GM18507 (cell line): ENCODE results near the gene TNRC6B.
"Not testable (repeated sequence)": the region's sequence is repeated elsewhere in the genome, so short reads cannot be mapped to it uniquely, and the experiment has no call there.

Experiments
- DNase-seq: peaks from one replicate; pipeline ENCODE4 v3.0.0; 2011; ENCODE audit warnings: low read depth; ENCODE audit not compliant: insufficient read length; ENCODE audit errors: extremely low spot score
- FAIRE-seq: peaks from 2 replicates; lab custom pipeline; 2011; peaks lifted over from hg19 to GRCh38; lab: Jason Lieb, UNC

Gene TNRC6B, protein sequence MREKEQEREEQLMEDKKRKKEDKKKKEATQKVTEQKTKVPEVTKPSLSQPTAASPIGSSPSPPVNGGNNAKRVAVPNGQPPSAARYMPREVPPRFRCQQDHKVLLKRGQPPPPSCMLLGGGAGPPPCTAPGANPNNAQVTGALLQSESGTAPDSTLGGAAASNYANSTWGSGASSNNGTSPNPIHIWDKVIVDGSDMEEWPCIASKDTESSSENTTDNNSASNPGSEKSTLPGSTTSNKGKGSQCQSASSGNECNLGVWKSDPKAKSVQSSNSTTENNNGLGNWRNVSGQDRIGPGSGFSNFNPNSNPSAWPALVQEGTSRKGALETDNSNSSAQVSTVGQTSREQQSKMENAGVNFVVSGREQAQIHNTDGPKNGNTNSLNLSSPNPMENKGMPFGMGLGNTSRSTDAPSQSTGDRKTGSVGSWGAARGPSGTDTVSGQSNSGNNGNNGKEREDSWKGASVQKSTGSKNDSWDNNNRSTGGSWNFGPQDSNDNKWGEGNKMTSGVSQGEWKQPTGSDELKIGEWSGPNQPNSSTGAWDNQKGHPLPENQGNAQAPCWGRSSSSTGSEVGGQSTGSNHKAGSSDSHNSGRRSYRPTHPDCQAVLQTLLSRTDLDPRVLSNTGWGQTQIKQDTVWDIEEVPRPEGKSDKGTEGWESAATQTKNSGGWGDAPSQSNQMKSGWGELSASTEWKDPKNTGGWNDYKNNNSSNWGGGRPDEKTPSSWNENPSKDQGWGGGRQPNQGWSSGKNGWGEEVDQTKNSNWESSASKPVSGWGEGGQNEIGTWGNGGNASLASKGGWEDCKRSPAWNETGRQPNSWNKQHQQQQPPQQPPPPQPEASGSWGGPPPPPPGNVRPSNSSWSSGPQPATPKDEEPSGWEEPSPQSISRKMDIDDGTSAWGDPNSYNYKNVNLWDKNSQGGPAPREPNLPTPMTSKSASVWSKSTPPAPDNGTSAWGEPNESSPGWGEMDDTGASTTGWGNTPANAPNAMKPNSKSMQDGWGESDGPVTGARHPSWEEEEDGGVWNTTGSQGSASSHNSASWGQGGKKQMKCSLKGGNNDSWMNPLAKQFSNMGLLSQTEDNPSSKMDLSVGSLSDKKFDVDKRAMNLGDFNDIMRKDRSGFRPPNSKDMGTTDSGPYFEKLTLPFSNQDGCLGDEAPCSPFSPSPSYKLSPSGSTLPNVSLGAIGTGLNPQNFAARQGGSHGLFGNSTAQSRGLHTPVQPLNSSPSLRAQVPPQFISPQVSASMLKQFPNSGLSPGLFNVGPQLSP (N-terminal part only)

DNA sequence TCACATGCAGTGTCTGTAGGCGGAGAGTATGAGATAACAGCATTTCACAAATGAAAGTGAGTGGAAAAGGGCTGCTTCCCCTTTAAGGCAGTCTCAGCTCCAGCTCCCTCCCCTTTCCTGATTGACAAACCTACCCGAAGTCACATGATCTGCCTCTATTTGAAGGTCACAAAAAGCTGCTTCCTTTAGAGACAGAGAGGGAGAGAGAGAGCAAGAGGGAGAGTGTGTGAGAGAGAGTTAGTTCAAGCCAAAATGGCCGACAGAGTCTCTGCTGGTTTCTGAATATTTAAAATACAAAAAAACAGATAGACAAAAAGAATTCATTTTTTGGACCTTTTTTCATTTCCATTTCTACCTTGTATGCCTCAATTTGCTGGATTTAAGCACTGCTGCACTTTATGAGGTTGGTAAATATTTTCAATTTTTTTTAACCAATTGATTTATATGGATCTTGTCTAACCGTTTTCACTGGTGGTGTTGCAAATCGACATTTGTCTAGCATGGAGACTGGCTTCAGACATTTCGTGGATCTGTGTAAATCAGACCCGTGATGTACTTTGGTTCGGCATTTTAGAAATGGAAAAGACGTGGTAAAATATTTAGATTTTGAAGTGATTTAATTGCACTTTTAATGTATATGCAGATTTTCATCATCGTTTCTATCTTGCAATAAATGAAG is at the start of gene TNRC6B:
Gene TNRC6B, plus strand, starts transcription at position 188 of the 679 bp plus-strand sequence. Its CDS starts 211 bp downstream, at position 399.
- peak; percentile 99 for FAIRE-seq

DNA sequence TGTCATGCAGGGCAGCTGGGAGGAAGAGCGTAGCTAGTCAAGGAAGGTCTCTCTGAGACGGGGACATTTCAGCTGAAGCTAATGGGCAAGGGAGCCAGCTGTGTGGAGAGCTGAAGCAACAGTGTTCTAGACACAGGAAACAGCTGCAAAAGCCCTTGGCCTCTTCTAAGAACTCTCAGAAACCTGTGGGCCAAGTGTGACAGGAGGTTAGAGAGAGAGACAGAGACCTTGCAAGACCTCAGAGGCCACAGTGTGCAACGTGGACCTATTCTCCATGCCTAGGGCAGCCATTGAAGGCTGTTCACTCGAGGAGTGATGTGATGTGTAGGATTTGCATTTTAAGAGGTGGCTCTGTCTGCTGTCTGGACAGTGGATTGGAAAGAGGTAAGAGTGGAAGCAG is 48.7 kb upstream of the TNRC6B start:
- FAIRE-seq (peak; percentile 59), DNase-seq (no peak)

More for the DNA sequence above, at the start of gene TNRC6B:
- DNase-seq: peak; percentile 65

DNA sequence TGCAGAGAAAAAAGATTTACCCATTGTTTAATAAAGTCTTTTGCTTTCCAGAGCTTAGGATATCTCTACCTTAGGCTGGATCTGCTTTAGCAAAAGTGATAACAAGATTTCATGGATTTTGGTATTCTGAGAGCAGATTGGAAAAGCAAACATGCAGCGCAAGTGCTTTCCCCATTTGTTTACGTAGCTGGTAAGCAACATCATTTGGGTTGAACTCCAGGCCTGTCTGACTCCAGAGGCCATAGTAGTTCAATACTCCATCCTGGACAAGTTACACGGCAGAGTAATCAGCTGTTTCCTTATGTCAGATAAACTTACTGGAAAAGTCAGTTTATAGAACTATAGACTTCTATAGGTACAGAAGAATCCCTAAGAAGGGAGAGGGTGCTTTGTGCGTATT is 40.6 kb upstream of the TNRC6B start:
- DNase-seq (no peak), FAIRE-seq (no peak)

DNA sequence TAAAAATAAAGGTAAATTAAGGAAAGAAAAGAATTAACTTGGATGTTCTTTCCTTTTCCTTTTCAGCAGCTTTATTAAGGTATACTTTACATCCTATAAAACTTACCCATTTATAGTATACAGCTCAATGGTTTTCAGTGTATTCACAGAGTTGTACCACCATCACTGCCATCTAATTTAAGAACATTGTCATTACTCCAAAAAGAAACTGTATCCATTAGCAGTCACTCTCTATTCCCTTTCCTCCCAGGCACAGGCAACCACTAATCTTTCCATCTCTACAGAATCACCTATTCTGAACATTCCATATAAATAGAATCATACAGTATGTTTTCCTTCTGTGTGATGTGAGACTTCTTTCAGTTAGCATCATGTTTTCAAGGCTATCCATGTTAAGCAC is 38.9 kb upstream of the TNRC6B start:
- DNase-seq (no peak), FAIRE-seq (no peak)

DNA sequence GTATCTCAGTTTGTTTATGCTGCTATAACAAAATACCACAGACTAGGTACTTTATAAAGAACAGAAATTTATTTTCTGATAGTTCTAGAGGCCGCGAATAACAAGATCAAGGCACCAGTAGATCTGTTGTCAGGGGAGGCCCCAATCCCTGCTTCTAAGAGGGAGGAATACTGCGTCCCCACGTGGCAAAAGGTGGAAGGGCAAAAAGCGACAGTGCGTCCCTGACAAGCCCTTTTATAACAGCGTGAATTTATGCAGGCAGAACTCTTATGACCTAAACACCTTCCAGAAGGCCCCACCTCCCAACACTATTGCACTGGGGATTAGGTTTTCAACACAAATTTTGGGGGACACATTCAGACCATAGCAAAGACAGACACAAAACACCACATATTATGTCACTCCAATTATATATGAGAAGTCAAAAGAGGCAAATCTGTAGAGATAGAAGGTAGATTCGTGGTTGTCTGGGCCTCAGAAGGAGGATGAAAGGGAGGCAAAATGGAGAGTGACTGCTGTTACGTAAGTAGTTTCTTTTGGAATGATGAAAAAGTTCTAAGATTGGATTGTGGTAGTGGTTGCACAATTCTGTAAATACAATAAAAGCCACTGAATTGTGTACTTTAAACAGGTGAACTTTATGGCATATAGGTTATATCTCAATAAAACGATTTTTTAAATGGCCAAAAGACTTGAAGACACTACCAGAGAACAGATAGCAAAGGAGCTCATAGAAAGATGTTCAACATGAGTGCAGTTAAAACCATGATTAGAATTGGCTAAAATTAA is 30.1 kb upstream of the TNRC6B start:
- no peak for DNase-seq
- no peak for FAIRE-seq

DNA sequence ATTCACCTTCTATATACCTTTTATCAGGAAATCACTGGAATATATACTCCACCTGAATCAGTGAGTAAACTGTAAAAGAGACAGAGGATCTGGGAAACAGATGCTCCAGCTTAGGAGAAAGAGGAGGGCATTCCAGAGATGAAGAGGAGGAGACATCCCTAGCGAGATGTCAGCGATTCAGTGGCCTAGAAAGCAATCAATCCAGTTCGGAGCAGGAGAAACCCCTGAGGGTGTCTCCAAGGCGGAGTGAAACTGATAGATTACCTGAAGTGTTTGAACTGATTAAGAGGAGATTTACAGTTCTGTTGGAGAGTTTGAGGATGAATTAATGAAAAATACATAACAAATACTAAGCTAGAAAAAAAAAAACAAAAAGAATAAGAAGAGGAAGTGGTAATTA is 24.5 kb upstream of the TNRC6B start:
- FAIRE-seq (no peak), DNase-seq (no peak)

DNA sequence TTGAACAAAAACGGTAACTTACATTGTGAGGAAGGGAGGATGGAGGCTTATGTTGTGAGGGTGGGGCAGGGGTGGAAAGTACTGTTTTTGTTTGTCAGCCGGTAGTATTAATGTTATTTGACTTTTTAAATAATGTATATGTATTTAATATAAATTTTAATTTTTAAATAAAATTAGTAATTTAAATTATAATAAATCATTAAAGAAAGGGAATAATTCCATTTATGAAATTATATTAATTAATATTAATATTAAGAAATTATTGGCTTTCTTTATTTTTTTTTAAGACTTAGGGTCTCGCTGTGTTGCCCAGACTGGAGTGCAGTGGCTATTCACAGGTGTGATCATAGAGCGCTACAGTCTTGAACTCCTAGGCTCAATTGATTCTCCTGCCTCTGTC is 24.0 kb upstream of the TNRC6B start:
- FAIRE-seq: no peak

DNA sequence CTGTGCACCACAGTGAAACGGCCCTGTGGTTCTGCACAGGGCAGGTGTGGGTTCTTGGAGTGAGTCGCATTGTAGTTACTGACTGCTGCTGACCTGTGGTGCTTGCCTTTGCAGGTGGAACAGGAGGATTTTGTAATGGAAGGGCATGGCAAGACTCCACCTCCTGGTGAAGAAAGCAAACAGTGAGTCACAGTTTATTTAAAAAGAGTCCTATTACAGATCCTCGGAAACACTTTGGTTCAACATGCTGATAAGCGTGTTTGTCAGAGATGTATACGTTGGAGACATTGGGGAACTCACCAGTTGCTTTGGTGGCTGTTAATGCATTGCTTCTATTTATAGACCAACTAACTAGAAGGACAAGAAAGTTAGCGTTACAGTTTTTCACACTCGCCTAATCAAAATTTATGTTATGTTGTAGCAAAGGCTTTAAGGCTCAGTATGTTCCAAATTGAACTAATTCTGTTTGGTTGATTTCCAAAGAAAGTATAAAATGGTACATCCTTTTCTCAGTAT is 21.7 kb upstream of the TNRC6B start:
- no peak for DNase-seq
- FAIRE-seq: no peak

More for the DNA sequence above, 24.0 kb upstream of the TNRC6B start:
- DNase-seq: no peak

DNA sequence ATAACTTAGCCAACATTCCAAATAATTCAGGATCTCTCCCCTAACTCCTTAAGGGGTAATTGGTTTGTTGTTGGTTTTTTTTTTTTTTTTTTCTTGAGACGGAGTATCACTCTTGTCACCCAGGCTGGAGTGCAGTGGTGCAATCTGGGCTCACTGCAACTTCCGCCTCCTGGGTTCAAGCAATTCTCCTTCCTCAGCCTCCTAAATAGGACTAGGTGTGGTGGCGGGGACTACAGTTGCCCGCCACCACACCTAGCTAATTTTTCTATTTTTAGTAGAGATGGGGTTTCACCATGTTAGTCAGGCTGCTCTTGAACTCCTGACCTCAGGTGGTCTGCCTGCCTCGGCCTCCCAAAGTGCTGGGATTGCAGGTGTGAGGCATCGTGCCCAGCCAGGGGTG is 21.0 kb upstream of the TNRC6B start:
- not testable (repeated sequence) for DNase-seq, FAIRE-seq

DNA sequence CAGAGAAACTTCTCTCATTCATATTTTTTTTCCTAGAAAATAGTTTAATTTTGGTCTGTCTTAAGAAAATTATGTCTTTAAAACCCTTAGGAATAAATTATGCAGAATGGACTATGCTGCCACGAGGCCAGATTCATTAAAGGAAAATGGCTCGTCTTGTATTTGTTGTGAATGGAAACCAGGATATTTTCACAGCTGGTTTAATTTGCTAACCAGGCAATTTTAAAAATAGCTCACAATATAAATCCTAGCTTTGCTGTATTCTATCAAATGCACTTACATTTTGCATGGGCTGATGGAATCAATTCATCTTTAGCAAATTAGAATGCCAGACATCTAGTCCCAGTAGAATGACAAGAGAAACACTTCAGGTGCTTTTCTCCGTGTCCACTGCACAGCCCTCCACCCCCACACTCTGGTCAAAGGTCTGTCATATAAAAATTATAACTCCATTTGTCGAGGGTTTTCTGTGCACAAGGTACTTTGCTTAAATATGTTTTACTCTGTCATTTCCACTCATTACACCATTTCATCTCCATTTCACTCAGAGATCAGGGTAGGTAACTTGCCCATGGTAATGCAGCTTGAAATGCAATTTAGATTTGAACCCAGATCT is 20.3 kb upstream of the TNRC6B start:
- FAIRE-seq: no peak

DNA sequence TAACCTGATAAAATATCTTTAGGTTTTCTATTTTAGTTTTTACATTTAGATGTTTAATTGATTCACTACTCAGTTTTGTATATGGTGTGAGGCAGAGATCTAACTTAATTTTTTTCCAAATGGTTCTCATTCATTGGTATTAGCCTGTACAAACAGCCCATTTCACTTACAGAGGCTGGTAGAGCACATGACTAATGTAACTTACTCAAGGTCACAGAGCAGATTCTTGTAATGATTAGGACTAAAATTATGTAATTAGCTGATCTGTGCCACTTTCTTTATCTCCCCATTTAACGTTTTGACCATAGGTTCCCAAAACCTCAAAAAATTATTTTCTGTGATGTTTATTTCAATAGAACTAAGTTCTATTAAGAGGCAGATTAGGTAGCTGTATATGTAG is 16.5 kb upstream of the TNRC6B start:
- no peak for FAIRE-seq
- DNase-seq: no peak

More for the DNA sequence above, 20.3 kb upstream of the TNRC6B start:
- DNase-seq: no peak

DNA sequence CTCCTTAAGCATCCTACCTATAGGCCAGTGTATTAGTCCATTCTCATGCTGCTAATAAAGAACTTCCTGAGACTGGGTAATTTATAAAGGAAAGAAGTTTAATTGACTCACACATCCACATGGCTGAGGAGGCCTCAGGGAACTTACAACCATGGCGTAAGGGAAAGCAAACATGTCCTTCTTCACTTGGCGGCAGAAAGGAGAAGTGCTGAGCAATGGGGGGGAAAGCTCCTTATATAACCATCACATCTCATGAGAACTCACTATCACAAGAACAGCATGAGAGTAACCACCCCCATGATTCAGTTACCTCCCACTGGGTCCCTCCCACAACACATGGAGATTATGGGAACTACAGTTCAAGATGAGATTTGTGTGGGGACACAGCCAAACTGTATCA is 12.2 kb upstream of the TNRC6B start:
- not testable (repeated sequence) for FAIRE-seq, DNase-seq

DNA sequence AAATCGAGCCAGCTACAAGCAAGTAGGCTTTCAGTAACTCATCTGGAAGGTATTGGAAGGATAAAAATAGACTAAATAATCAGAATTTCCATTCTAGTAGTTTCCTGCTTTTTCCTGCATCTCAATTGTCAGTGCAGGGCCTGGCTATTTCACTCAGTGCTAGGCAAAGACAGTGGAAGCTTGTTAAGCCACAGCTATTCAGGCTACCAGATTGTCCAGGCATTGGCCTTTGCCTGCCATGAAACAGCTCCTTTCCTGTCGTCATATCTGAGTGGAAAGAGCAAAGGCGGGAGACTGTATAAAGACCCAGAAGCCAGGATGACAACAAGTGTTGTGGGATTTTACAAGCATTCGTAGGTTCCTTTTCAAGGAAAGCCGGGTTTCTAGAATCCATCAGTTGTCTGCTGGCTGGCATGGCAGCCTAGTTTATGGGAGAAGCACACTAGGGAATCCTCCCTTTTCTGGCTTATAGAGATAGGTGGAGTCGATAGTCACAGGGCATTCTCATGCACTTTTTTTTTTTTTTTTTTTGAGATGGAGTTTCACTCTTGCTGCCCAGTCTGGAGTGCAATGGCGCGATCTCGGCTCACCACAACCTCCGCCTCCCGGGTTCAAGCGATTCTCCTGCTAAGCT is 2.0 kb upstream of the TNRC6B start:
- DNase-seq: no peak
- no peak for FAIRE-seq

DNA sequence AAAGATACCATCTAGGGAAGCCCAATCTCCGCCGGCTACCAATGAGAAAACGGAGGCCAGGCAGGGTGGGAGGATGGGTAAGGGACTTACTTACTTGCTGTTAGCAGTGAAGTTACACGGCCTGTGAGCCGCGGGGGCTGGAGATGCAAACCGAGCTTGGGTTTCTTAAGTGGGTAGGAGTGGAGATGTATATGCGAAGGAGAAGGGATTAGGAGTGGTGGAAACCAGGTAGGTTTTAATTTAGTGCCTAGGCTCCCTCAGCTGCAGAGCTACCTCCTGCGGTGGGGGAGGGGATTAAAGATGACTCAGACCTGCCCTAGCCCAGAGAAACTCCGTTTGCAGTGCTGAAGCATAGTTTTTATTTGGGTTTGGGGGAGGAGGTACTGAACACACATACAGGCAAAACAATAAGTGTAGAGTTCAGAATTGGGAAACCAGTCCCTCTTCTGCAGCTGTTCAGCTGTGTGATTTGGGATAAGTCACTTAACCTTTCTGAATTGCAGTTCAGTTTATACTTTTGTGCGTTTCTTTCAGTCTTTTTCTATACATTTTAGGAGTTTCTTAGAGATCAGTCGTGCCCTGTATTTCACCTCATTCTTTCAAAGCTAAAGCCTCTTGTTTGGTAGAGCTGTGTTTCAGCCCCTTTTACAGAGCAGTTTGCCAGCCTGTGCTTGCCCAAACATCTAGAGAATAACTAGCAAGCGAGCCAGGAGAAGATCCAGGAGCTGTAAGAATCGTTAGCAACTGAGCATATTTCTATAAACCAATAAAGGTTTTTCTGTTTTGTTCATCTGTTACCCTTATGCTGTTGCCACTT is 596 bp upstream of the TNRC6B start:
- no peak for DNase-seq
- peak; percentile 60 for FAIRE-seq

DNA sequence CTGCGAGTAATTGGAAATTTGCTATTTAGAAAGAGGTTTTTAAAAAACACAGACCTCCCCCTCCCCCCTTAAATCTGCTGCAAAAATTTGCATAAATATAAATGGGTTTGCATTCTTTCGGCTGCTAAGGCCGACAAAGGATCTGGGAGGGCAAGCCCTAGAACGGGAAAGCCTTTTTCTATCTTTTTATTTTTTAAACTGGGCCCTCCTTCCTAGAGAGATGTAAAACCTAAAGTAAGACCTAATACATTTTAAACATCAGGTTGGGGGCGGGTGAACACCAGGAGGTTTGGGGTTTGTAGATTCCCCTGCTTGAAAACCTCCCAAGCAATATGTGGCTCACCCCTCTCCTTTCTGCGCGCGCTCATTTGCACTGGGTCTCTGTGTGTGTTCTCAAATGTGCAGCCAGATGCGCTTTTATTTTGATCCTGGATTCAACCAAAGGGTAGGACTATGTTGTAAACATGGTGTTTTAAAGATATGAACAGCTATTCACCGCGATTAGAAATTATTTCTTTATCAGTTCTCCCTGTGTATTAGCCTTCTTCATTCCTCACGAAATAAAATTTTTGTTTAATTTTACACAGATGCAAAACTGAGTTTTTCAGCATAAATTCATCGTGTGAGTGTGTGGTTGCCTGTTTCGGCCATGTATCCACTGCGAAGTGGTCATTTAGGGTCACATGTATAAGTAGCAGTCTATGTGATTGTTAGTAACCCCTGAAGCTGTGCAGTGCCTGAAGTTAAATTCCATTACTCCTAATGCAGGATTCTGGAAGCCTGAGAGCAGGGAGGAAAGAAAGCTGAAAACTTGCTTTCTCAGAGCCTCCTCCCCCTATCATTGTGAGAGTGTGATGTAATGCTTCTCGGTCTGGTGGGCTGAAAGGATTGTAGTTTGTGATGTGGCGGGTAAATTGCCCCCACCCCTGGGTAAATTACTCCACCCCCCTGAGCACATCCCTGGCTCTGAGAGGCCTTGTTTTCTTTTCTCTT is 988 bp downstream of the TNRC6B start:
- DNase-seq: no peak
- peak; percentile 53 for FAIRE-seq
